GM12878 (cell line): ENCODE measurements around the gene AKAP11. TPM values are rescaled to one million over a fixed set of nuclear protein-coding genes. Genes with fewer than 3 reads are reported as not detected.

Experiments used
- ATAC-seq: fragments of 200-7000 bp; cut with Tn5 transposase; 3 replicates; pipeline ENCODE4 v1.9.1; 2020; ENCODE audit warnings: mild to moderate bottlenecking, moderate library complexity
- BruUV-seq: library from RNA; stranded (reverse); fragments of 400-500 nt; replicated peaks from 2 replicates; lab custom pipeline; 2021; lab: Mats Ljungman, UMichigan
- CTCF ChIA-PET: fragments of 300-600 bp; sonication (Branson Sonifier 250); formaldehyde crosslinking; extraction: SDS; loops from one replicate; lab custom pipeline; 2021; ENCODE audit warnings: inconsistent platforms; lab: Yijun Ruan, JAX
- POLR2A ChIA-PET: fragments of 350-600 bp; formaldehyde crosslinking; extraction: SDS; loops from one replicate; lab custom pipeline; 2021; ENCODE audit warnings: inconsistent platforms; lab: Charles Lee
- RAD21 ChIA-PET: fragments of 300-600 bp; sonication (Branson Sonifier 250); formaldehyde crosslinking; loops from one replicate; lab custom pipeline; 2023; ENCODE audit warnings: antibody characterized with exemption; ENCODE audit not compliant: unreplicated experiment; lab: Charles Lee
- SMC1A ChIA-PET: fragments of 300-600 bp; sonication (Branson Sonifier 250); formaldehyde crosslinking; loops from one replicate; lab custom pipeline; 2023; ENCODE audit not compliant: unreplicated experiment, uncharacterized antibody; lab: Charles Lee
- DNase-seq: peaks from one replicate; pipeline ENCODE4 v3.0.0-alpha.2; 2011; ENCODE audit warnings: low read depth, low spot score
- FAIRE-seq: peaks from 3 replicates; lab custom pipeline; 2011; peaks lifted over from hg19 to GRCh38; lab: Jason Lieb, UNC
- H2AFZ ChIP-seq: 2 replicates; pipeline ENCODE4 v1.6.0; 2011; ENCODE audit warnings: low read depth, low read length, control low read depth; ENCODE audit not compliant: control insufficient read depth
- H3K27ac ChIP-seq: 2 replicates; pipeline ENCODE4 v1.5.1; 2011; ENCODE audit warnings: control low read depth; ENCODE audit not compliant: control insufficient read depth, insufficient read depth
- H3K27me3 ChIP-seq, 2 experiments: replicated peaks in 1 of 2; 2 replicates each; pipeline versions ENCODE4 v1.6.0 to v1.6.1; 2011; ENCODE audit warnings: low read length in 1 of 2; ENCODE audit not compliant: control insufficient read depth in 2 of 2, insufficient read depth in 2 of 2
- H3K36me3 ChIP-seq, 2 experiments: 2 replicates each; pipeline ENCODE4 v1.5.1; 2011; ENCODE audit warnings: low read length in 1 of 2; ENCODE audit not compliant: control insufficient read depth in 2 of 2, insufficient read depth in 2 of 2
- H3K4me1 ChIP-seq: 2 replicates; pipeline ENCODE4 v1.6.1; 2011; ENCODE audit warnings: mild to moderate bottlenecking, low read length, moderate library complexity, mixed read lengths; ENCODE audit not compliant: control insufficient read depth, insufficient read depth
- H3K4me2 ChIP-seq: 2 replicates; pipeline ENCODE4 v1.6.0; 2011; ENCODE audit warnings: control low read depth; ENCODE audit not compliant: control insufficient read depth, insufficient read depth
- H3K4me3 ChIP-seq: fragments of 200-600 bp; sonication (generic); 2 replicates; pipeline ENCODE4 v1.5.1; 2016
- H3K79me2 ChIP-seq: 2 replicates; pipeline ENCODE4 v1.6.0; 2011; ENCODE audit warnings: low read length; ENCODE audit not compliant: control insufficient read depth, insufficient read depth
- H3K9ac ChIP-seq: 2 replicates; pipeline ENCODE4 v1.8.0; 2011; ENCODE audit warnings: low read length, control low read depth, mixed read lengths; ENCODE audit not compliant: control insufficient read depth, insufficient read depth
- H3K9me3 ChIP-seq: replicated peaks from 3 replicates; pipeline ENCODE4 v1.5.1; 2011; ENCODE audit warnings: mild to moderate bottlenecking, low read length; ENCODE audit not compliant: control insufficient read depth, insufficient read depth
- H4K20me1 ChIP-seq: 2 replicates; pipeline ENCODE4 v1.6.0; 2011; ENCODE audit not compliant: control insufficient read depth, insufficient read depth
- ELK1 ChIP-seq: IDR thresholded peaks from 2 replicates; pipeline ENCODE4 v1.6.1; 2012; ENCODE audit warnings: low read depth, low read length, improper control_type of control experiment
- HSF1 ChIP-seq: fragments of 150-350 bp; IDR thresholded peaks from 2 replicates; pipeline ENCODE4 v1.6.1; 2014; ENCODE audit warnings: mild to moderate bottlenecking, low read depth, low read length
- KLF5 ChIP-seq: fragments of 450-650 bp; IDR thresholded peaks from 2 replicates; pipeline ENCODE4 v1.6.1; 2014; ENCODE audit warnings: mild to moderate bottlenecking; ENCODE audit not compliant: partially characterized antibody
- MAX ChIP-seq: IDR thresholded peaks from 2 replicates; pipeline ENCODE4 v1.6.1; 2012; ENCODE audit warnings: low read depth, low read length, improper control_type of control experiment
- MEF2B ChIP-seq: fragments of 450-650 bp; IDR thresholded peaks from 2 replicates; pipeline ENCODE4 v1.6.1; 2018; ENCODE audit warnings: mild to moderate bottlenecking, moderate library complexity; ENCODE audit not compliant: partially characterized antibody, poor library complexity, severe bottlenecking
- MYC ChIP-seq: IDR thresholded peaks from 2 replicates; pipeline ENCODE4 v1.6.1; 2011; ENCODE audit warnings: mild to moderate bottlenecking, low read length, moderate library complexity, inconsistent platforms; ENCODE audit not compliant: insufficient read depth, insufficient replicate concordance, insufficient read length, severe bottlenecking
- NR2C1 ChIP-seq: fragments of 450-650 bp; IDR thresholded peaks from 2 replicates; pipeline ENCODE4 v1.6.1; 2017; ENCODE audit warnings: antibody characterized with exemption, mild to moderate bottlenecking, moderate library complexity
- PAX5 ChIP-seq: IDR thresholded peaks from 2 replicates; pipeline ENCODE4 v1.6.1; 2011; ENCODE audit warnings: low read depth, low read length, borderline replicate concordance
- POLR2AphosphoS2 ChIP-seq: IDR thresholded peaks from 2 replicates; pipeline ENCODE4 v1.6.1; 2011; ENCODE audit warnings: low read depth, mild to moderate bottlenecking, low read length, improper control_type of control experiment, moderate library complexity
- RAD51 ChIP-seq: fragments of 450-650 bp; IDR thresholded peaks from 2 replicates; pipeline ENCODE4 v1.6.1; 2016; ENCODE audit warnings: moderate library complexity, mild to moderate bottlenecking, inconsistent platforms
- RELB ChIP-seq: fragments of 450-650 bp; IDR thresholded peaks from 2 replicates; pipeline ENCODE4 v1.6.1; 2017; ENCODE audit warnings: low read depth, mild to moderate bottlenecking, moderate library complexity
- RUNX3 ChIP-seq: IDR thresholded peaks from 2 replicates; pipeline ENCODE4 v1.6.1; 2012; ENCODE audit warnings: low read length, inconsistent platforms
- SREBF1 ChIP-seq: IDR thresholded peaks from 2 replicates; pipeline ENCODE4 v1.6.1; 2012; ENCODE audit warnings: mild to moderate bottlenecking, low read length
- TCF3 ChIP-seq: IDR thresholded peaks from 2 replicates; pipeline ENCODE4 v1.6.1; 2012; ENCODE audit warnings: low read depth, mild to moderate bottlenecking, low read length, borderline replicate concordance; ENCODE audit not compliant: insufficient read depth
- ZBED1 ChIP-seq: IDR thresholded peaks from 2 replicates; pipeline ENCODE4 v1.6.1; 2016; ENCODE audit warnings: borderline replicate concordance
- WGBS: methylation state at CpG from one replicate; pipeline ENCODE4 v1.1.6; 2016; ENCODE audit warnings: low lambda C conversion rate; ENCODE audit not compliant: insufficient replicate concordance, insufficient coverage; ENCODE audit errors: missing lambda C conversion rate; 5-methylcytosine and 5-hydroxymethylcytosine counted together
- in situ Hi-C: fragments of 300-500 bp; cut with MboI; formaldehyde crosslinking; loops from 9 replicates; pipeline ENCODE4 v1.14.3; 2018; ENCODE audit warnings: mixed read lengths
- intact Hi-C: fragments of 100-400 bp; cut with micrococcal nuclease; formaldehyde crosslinking; loops from one replicate; pipeline ENCODE4 v1.14.2; 2022; ENCODE audit not compliant: unreplicated experiment
- polyA plus RNA-seq, 11 experiments: library from polyadenylated mRNA; depleted of rRNA in 4 of 11; unstranded in 6 of 11; stranded (reverse) in 5 of 11; fragments of >200 nt; fragmentation: Nextera tagmentation in 4 of 11; fragmentation: Illumina TruSeq in 1 of 11; extraction: Ambion mirVana in 4 of 11; extraction: Trizol in 1 of 11; gene quantifications; 1 replicate in 1 of 11; 2 replicates in 10 of 11; pipeline versions ENCODE4 v1.2.1 to v1.2.3, GENCODE V29; 2011 to 2016; ENCODE audit warnings: inconsistent platforms in 2 of 11, missing spikeins in 2 of 11, low read depth in 1 of 11
- total RNA-seq, 4 experiments: library from RNA; depleted of rRNA in 3 of 4; stranded (reverse); fragments of >200 nt in 3 of 4; fragmentation: Illumina TruSeq in 1 of 4; extraction: Trizol in 1 of 4; gene quantifications; 2 replicates each; pipeline versions ENCODE4 v1.2.1 to v1.2.3, GENCODE V29; 2013 to 2021

AKAP11 gene
- total and polyA plus RNA-seq, 10 of the 15 experiments (the other 5 are each of a cell fraction or from before 2014, with no cell fraction given) = 4.8 to 36.8 (median 17.9) TPM

GRCh38 chr13:42270857-42271215 is 1.1 kb upstream of the AKAP11 start (continued):
- TF ChIP-seq ELK1 (no peak), RUNX3 (no peak)
- TF ChIP-seq, all 136 proteins: peak for 3

GRCh38 chr13:42271337-42272114 is 426 bp upstream of the AKAP11 start:
- Histone ChIP-seq H3K27ac (peak overlapping the region; percentile 77), H3K4me1 (peaks cover 12% of the 10 kb centered on the region), H3K4me3 (peak overlapping the region; percentile 90), H4K20me1 (no peaks in the 10 kb centered on the region), H3K79me2 (peaks cover 51% of the 10 kb centered on the region), H3K4me2 (peak overlapping the region; percentile 74), H3K9me3 (no peaks in the 10 kb centered on the region; the same call in 2 of the 3 replicates), H3K9ac (peak overlapping the region; percentile 65), H3K36me3 (no peaks in the 10 kb centered on the region), H3K27me3 (no peaks in the 10 kb centered on the region), H2AFZ (peak overlapping the region; percentile 78)
- SMC1A ChIA-PET = interaction anchor here (1.0 to 4.2 kb wide), 9 partner anchors 12 to 206 kb away, joined by 3 to 21 read pairs (median 5); no protein-coding TSS in a partner anchor
- CTCF ChIA-PET = interaction anchor here (1.0 to 1.8 kb wide), 5 partner anchors 18 to 726 kb away, joined by 3 to 6 read pairs (median 3); no protein-coding TSS in a partner anchor
- in situ Hi-C loops = no loop called here
- WGBS = under 1% methylated on average over 53 of the region's 57 CpGs
- FAIRE-seq = peak; percentile 84
- DNase-seq = peak; percentile 94
- ATAC-seq = peak; percentile 83
- BruUV-seq = no TSS peak
- POLR2A ChIA-PET = interaction anchor here (0.9 to 1.8 kb wide), 9 partner anchors 8 to 753 kb away, joined by 3 to 7 read pairs (median 3); no protein-coding TSS in a partner anchor
- intact Hi-C loops = loop anchor here (1.0 to 10.0 kb wide), 7 partner anchors 106 to 1287 kb away; partner anchors contain the start of gene DGKH
- RAD21 ChIA-PET = interaction anchor here (0.6 to 2.4 kb wide), 14 partner anchors 8 to 253 kb away, joined by 3 to 12 read pairs (median 4); no protein-coding TSS in a partner anchor
- TF ChIP-seq PAX5 (no peak), MEF2B (peak; percentile 27), MYC (no peak), SREBF1 (no peak), HSF1 (no peak), KLF5 (peak; percentile 21), RELB (peak; percentile 88), ZBED1 (no peak), POLR2AphosphoS2 (0 out of 2 replicates have a peak, but pooled peaks have one; percentile 29), RAD51 (peak; percentile 98), NR2C1 (peak; percentile 89), MAX (peak; percentile 93), TCF3 (0 out of 2 replicates have a peak, but pooled peaks have one; percentile 34)
